Colonic mucosa (tissue), 4 donors: ENCODE results near the gene CRNN. TPM values are rescaled to one million over a fixed set of nuclear protein-coding genes. Genes with fewer than 3 reads are reported as not detected.

Experiments used
- DNase-seq: peaks from one replicate; pipeline ENCODE4 v3.0.0-alpha.2; 2020
- H3K27ac ChIP-seq: fragments of 200-600 bp; one replicate; pipeline ENCODE4 v1.8.0; 2021
- H3K27me3 ChIP-seq: fragments of 200-600 bp; one replicate; pipeline ENCODE4 v1.8.0; 2021
- H3K36me3 ChIP-seq: fragments of 200-600 bp; one replicate; pipeline ENCODE4 v1.8.0; 2021
- H3K4me1 ChIP-seq: fragments of 200-600 bp; one replicate; pipeline ENCODE4 v1.8.0; 2021; ENCODE audit warnings: mild to moderate bottlenecking
- H3K4me3 ChIP-seq: fragments of 200-600 bp; one replicate; pipeline ENCODE4 v1.8.0; 2021
- H3K9ac ChIP-seq, 2 donors: one replicate each; pipeline ENCODE4 v1.7.0; 2013; ENCODE audit warnings: control low read depth in 2 of 2, low read depth in 2 of 2, low read length in 2 of 2
- H3K9me3 ChIP-seq: fragments of 200-600 bp; one replicate; pipeline ENCODE4 v1.8.0; 2021
- CTCF ChIP-seq: fragments of 200-600 bp; IDR thresholded peaks from one replicate; pipeline ENCODE4 v1.8.0; 2022; ENCODE audit warnings: antibody characterized with exemption, mild to moderate bottlenecking
- intact Hi-C: fragments of 100-400 bp; cut with DNase I; formaldehyde crosslinking; loops from one replicate; pipeline ENCODE4 v1.14.1; 2022
- total RNA-seq, 2 donors: library from RNA; stranded (reverse); fragmentation: NEBNext Ultra II Directional in 1 of 2; extraction: Animal tissue kit (Norgen Biotek cat#: 25700) in 1 of 2; gene quantifications; one replicate each; pipeline ENCODE4 v1.2.1, GENCODE V29; 2021
- donor health status: healthy.
- donor health status: DM: no; HTN: no; CAD: no.
- donor health status: DM: no; HTN: no; CAD: no.

Gene CRNN
- total RNA-seq, 2 donors from 2014 or later: not detected

GRCh38 chr1:152448496-152448895 lies 34.4 kb upstream of the CRNN start:
- no peaks in the 10 kb centered on the region for H3K27me3 ChIP-seq
- intact Hi-C loops: no loop called here
- TF ChIP-seq CTCF: no peak
- H3K9me3 ChIP-seq: no peaks in the 10 kb centered on the region
- H3K27ac ChIP-seq: no peak overlapping the region
- no peak for DNase-seq
- H3K4me1 ChIP-seq: no peaks in the 10 kb centered on the region
- H3K9ac ChIP-seq: no peak overlapping the region
- no peaks in the 10 kb centered on the region for H3K36me3 ChIP-seq
- H3K4me3 ChIP-seq: no peak overlapping the region

DNA sequence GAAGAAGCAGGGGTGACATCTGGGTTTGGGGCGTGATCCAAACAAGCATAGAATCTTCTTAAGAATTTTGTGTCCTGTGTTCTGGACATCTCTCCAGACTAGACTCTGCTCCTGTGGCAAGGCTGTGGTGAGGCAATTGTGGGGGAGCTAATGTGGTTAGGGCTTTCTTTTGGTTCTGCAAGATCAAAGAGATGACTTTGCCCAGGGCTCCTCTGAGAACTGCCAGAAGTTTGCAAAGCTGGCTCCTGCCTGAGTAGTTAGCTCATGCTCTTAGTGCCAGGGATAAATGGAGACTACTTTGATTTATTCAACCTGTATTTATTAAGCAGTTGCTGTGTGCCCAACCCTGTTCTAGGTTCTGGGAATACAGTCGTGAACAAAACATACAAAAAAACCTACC lies 34.0 kb upstream of the CRNN start:
- no peak overlapping the region for H3K4me3 ChIP-seq
- intact Hi-C loops: no loop called here
- TF ChIP-seq CTCF: no peak
- DNase-seq: no peak
- H3K27me3 ChIP-seq: no peaks in the 10 kb centered on the region
- H3K27ac ChIP-seq: no peak overlapping the region
- H3K4me1 ChIP-seq: no peaks in the 10 kb centered on the region
- no peaks in the 10 kb centered on the region for H3K36me3 ChIP-seq
- H3K9ac ChIP-seq: no peak overlapping the region
- no peaks in the 10 kb centered on the region for H3K9me3 ChIP-seq

- H3K9ac ChIP-seq: no peak overlapping the region
- H3K27ac ChIP-seq: no peak overlapping the region
- DNase-seq: no peak
- no peaks in the 10 kb centered on the region for H3K9me3 ChIP-seq
- no peaks in the 10 kb centered on the region for H3K4me1 ChIP-seq
- no peak for TF ChIP-seq CTCF
- no peak overlapping the region for H3K4me3 ChIP-seq
- intact Hi-C loops: no loop called here
- no peaks in the 10 kb centered on the region for H3K36me3 ChIP-seq
- H3K27me3 ChIP-seq: no peaks in the 10 kb centered on the region
Observed at GRCh38 chr1:152447484-152447883, 33.4 kb upstream of the CRNN start.

DNA sequence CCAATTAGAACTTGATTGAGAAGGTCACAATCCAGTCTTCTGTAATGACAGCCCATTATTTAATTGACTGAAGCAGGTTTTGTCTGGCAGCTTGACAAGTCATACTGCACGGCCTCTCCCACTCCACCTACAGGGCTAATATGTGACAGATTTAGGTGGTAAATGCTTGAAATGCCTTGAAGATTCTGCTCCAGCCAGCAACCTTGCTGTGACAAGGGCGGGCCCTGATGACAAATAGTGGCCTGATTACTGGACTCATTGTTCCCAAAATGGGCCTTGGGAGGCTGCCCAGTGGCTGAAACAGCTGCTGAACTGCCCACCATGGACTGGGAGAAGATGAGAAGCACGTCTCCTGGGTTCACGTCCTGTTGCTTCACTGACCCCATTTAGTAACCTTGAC lies 30.0 kb upstream of the CRNN start:
- Histone ChIP-seq H3K27ac (no peak overlapping the region), H3K4me1 (no peaks in the 10 kb centered on the region), H3K4me3 (no peak overlapping the region), H3K9me3 (no peaks in the 10 kb centered on the region), H3K27me3 (no peaks in the 10 kb centered on the region), H3K36me3 (no peaks in the 10 kb centered on the region), H3K9ac (no peak overlapping the region)
- no peak for TF ChIP-seq CTCF
- intact Hi-C loops: no loop called here
- DNase-seq: no peak

DNA sequence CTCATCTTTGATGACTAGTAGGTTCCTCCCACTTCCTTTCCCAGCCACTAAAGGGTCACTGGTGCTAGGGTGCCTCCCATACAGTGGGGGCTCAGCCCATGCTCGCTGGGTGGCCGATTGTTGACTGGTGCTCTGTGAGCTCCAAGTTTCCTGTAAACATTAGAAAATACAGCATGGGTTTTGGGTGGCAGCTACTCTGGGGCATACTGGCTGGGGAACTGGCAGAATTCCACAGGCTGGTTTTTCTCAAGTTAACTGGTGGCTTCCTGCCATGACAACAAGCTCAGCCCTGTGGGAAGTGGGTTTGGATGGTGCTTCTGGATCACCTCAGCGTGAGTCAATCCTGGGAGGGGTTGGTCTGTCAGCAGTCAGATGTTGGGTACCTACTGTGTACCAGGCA lies 28.7 kb upstream of the CRNN start:
- intact Hi-C loops: no loop called here
- no peak overlapping the region for H3K27ac ChIP-seq
- no peaks in the 10 kb centered on the region for H3K36me3 ChIP-seq
- H3K9me3 ChIP-seq: no peaks in the 10 kb centered on the region
- no peak overlapping the region for H3K9ac ChIP-seq
- H3K4me3 ChIP-seq: no peak overlapping the region
- no peak for DNase-seq
- H3K27me3 ChIP-seq: no peaks in the 10 kb centered on the region
- H3K4me1 ChIP-seq: no peaks in the 10 kb centered on the region
- no peak for TF ChIP-seq CTCF

- intact Hi-C loops: no loop called here
- TF ChIP-seq CTCF: no peak
Observed at GRCh38 chr1:152442301-152442700, 28.2 kb upstream of the CRNN start.

More at GRCh38 chr1:152442301-152442700, 28.2 kb upstream of the CRNN start:
- no peaks in the 10 kb centered on the region for H3K27me3 ChIP-seq
- no peak overlapping the region for H3K4me3 ChIP-seq
- DNase-seq: no peak
- H3K36me3 ChIP-seq: no peaks in the 10 kb centered on the region
- no peak overlapping the region for H3K9ac ChIP-seq
- H3K4me1 ChIP-seq: no peaks in the 10 kb centered on the region
- no peaks in the 10 kb centered on the region for H3K9me3 ChIP-seq
- no peak overlapping the region for H3K27ac ChIP-seq
